ENCODE data around the gene CATSPER3.

The CATSPER3 gene

DNA sequence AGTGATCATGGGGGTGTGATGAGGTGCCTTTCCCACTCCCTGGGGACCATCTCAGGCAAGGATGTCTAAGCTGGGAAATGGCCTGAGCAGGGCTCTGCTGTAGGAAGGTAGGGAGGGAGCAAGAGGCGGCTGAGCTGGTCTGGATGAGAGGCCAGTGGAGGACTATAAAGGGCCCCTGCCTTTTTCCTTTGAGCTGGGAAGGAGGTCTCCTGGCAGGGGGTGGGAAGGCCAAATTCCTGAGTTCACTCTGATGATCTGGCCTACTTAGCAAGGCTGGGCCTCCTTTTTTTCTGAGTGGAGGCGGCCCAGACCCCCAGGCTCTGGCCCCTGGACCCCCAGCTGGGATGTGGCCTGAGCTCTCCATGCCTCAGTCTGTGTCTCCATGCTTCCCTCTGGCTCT, 80.6 kb downstream of the CATSPER3 start:
- no peak for DNase-seq

DNA sequence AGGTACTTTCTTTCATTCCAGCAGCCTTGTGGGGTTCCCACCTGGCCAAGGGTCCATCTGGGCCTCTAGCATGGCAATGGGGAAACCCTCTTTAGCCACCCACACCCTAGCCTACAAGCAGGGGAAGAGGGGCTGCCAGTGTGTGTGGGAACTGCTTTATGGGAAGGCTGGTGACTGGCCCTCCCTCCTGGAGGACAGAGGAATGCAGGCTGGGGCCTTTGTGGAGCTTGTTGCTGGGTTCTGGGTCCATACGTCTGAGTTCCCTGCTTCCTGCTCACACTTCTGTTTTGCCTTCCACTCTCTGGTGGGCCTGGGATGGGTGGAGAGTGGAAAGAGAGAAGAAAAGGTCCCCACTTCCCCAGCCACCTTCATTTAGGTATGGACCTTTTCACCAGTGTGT, 81.2 kb downstream of the CATSPER3 start:
- no peak for DNase-seq

- no peak for DNase-seq
Observed at GRCh38 chr5:135050244-135050767, 82.6 kb downstream of the CATSPER3 start.

GRCh38 chr5:135051399-135051798, 83.7 kb downstream of the CATSPER3 start:
- no peak for DNase-seq

DNA sequence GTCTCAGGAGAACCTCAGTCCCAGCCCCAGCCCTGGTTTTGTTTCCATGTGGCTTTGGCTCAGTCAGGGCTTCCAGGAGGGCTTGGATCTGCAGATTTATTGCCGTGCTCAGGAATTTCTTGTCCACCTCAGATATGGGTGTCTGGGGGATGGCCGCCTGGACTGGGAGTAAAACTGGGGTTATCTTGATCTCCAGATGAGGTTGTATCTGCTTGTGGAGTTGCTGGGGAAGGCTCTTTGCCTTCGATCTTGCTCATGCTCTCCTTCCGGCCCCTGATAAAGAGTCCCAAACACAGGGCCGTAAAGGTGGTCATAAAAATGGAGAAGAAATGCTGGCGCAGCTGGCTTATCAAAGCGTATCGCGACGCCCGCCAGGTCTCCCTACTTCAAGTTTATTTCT, 84.2 kb downstream of the CATSPER3 start:
- DNase-seq, result no peak

DNA sequence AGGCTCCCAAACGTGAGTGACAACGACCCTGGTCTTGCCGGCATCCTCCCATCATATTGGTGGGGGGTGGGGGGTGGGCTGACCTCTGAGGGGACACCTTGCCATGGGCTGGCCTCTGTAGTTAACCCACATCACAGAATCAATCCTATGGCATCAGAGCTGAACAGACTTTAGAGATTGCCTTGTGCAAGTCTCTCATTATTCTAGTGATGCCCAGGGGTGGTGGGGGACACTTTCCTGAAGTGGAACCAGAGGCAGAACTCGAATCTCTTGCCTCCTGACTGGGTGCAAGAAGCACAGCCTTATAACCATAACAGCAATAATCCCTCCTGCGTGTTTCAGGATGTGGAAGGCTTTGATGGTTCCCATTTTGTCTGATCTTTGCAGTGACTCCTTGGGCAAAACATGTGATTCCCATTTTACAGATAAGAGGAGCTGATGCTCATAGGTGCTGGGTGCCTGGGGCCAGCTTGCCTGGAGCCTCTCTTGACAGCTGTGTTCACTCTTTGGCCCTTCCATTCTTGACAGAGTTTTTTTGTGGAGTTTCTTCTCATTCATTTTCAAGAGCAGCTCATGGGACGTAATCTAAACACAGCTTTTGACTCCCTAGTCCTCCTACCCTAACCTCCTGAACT, 84.9 kb downstream of the CATSPER3 start:
- DNase-seq, result no peak

DNA sequence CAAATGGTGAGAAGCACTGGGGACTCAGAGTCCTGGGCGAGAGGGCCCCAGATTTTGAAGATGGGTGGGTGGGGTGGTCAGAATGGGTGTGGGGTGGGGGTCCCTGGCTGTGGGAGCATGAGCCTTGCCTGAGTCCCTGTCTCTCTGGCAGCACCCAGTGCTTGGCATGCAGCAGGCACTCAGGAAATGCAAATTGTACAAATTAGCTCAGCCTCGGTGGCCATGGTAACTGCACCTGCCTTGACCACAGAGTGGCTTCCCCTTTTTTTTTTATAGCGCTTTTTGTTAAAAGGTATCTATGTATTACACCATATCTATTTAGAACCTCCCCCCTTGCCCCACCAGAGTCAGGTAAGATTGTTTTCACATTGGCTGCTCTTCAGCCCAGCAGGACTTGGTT, 85.6 kb downstream of the CATSPER3 start:
- DNase-seq, result no peak

GRCh38 chr5:135053989-135054388, 86.3 kb downstream of the CATSPER3 start:
- no peak for DNase-seq

DNA sequence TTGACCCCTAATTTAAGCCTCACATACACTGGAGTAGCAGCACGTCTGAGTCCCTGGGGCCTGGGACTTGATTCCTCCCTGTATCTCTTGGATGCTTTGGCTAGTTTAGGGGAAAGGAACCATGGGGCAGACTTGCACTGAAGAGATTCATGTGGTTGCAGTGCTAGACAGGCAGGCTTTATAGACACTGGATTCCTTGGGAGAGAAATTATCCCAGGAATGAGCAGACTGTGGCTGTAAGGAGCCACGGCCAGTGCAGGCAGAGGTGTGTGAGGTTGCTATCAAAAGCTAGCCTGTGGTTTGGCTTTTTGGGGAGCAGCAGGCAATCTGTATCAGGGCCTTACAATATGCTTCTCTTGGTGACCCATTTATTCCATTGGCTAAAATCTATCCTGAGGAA, 86.8 kb downstream of the CATSPER3 start:
- no peak for DNase-seq

DNA sequence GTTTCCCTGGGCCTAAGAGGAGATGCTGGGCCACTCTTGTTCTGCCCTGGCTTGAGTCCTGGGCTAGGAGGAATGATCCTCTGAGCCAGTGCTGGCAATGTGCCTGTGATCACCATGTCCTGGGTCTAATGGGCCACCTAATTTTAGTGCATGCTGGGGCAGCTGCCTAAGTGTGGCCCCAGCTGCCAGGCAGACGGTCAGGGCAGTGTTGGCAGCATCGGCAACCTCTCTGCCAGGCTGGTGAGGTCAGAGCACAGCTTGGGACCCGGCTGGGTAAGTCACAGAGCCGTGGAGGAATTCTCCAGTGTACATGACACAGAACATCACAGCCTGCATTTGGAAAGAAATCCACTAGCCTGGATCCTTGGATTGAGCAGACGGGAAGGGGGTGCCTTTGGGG, 87.7 kb downstream of the CATSPER3 start:
- peak; percentile 40 for DNase-seq

GRCh38 chr5:135056316-135057030, 88.8 kb downstream of the CATSPER3 start:
- no peak for DNase-seq

GRCh38 chr5:135057233-135057632, 89.5 kb downstream of the CATSPER3 start:
- no peak for DNase-seq

DNA sequence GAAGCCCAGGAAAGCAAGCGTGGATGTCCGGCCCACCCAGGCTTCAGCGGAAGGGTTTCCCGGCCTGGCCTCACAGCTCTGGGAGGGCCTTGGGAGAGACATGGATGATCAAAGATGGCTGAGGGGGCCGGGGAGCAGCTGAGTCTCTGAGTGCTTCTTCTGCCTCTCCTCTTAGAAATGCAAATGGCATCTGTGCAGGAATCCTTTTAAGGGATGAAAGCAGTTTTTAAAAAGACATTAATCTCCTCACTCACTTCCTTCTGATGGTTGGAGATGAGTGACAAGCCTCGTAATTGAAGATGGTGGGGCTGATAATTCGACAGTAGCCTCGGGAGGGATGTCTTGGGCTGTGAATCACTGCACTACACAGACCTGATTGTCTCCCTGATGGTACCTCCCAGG, 90.6 kb downstream of the CATSPER3 start:
- DNase-seq, result no peak

- DNase-seq, result no peak
Observed at GRCh38 chr5:135059000-135059923, 91.6 kb downstream of the CATSPER3 start.

GRCh38 chr5:135060021-135060420, 92.3 kb downstream of the CATSPER3 start:
- DNase-seq, result no peak

DNA sequence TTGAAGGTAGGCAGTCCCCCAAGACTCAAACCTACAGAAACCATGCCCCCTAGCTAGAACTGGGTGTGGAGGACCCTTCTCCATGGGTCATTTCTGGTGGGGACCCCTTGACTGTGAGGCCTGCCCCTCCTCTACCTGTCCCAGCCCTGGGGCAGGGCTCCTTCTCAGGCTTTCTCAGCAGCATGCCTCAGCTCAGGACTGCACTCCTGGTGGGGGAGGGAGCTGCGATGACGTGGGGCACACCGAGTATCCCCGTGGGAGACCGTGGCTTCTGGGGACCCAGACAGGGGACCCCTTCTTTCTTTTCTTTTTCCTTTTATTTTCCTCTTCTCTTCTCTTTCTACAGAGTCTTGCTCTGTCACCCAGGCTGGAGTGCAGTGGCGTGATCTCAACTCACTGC, 93.3 kb downstream of the CATSPER3 start:
- no peak for DNase-seq
